ENCODE data around the gene MSANTD1. TPM values are rescaled to one million over a fixed set of nuclear protein-coding genes. Genes with fewer than 3 reads are reported as not detected.

MSANTD1 gene
- polyA plus RNA-seq, 1 experiment = 0.04 TPM

DNA sequence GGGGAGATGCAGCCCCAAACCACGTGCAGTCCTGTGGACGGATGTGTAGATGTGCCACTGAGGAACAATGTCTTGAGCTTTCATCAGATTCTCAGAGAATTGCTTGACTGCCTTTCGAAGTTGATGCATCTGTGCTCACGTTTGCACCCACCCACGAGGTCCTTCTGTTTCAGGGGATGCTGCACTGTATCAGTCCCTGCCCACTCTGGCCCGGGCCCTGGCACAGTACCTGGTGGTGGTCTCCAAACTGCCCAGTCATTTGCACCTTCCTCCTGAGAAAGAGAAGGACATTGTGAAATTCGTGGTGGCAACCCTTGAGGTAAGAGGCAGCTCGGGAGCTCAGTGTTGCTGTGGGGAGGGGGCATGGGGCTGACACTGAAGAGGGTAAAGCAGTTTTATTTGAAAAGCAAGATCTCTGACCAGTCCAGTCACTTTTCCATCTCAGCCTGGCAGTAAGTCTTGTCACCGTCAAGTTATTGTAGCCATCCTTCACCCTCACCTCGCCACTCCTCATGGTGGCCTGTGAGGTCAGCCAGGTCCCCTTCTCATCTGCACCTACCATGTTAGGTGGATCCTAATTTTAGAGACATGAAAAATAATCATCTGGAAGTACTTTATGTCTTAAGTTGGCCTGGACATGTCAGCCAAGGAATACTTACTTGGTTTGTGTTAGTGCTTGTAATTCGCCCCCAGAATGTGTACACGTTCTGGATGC is 36.4 kb upstream of the MSANTD1 start:
- Histone ChIP-seq H3K27me3 (ENCODE audit: control insufficient read depth, insufficient read depth, low read length) (no peaks in the 10 kb centered on the region), H3K4me3 (ENCODE audit: low read depth, low read length) (no peak overlapping the region), H3K27ac (ENCODE audit: low read depth, low read length) (no peak overlapping the region), H3K9me3 (ENCODE audit: control insufficient read depth, insufficient read depth, low read length) (no peaks in the 10 kb centered on the region)
- POLR2A ChIA-PET = no interaction called here
- TF ChIP-seq, protein P1, sequence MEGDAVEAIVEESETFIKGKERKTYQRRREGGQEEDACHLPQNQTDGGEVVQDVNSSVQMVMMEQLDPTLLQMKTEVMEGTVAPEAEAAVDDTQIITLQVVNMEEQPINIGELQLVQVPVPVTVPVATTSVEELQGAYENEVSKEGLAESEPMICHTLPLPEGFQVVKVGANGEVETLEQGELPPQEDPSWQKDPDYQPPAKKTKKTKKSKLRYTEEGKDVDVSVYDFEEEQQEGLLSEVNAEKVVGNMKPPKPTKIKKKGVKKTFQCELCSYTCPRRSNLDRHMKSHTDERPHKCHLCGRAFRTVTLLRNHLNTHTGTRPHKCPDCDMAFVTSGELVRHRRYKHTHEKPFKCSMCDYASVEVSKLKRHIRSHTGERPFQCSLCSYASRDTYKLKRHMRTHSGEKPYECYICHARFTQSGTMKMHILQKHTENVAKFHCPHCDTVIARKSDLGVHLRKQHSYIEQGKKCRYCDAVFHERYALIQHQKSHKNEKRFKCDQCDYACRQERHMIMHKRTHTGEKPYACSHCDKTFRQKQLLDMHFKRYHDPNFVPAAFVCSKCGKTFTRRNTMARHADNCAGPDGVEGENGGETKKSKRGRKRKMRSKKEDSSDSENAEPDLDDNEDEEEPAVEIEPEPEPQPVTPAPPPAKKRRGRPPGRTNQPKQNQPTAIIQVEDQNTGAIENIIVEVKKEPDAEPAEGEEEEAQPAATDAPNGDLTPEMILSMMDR (IDR thresholded peaks at IDR 0.05; ENCODE audit: low read depth, low read length) = no peak
- no peak for DNase-seq (ENCODE audit: low read depth, low spot score)
- CTCF ChIA-PET = interaction anchor here (0.6 to 0.9 kb wide), 2 partner anchors 70 to 134 kb away, joined by 3 read pairs; no protein-coding TSS in a partner anchor

DNA sequence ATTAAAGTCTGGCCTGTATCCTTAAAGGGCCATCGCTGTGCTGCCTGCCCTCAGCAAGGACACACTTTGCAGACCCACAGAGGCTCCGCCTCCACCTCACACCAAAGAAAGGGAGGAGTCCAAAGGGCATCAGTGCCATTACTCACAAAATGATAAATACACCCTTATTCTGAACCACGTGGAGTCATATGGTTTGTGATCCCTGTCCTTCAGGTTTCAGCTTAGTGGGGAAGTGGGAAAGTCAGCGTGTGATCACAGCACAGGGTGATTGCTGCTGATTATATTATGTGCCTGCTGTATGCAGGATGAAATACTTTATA is 35.9 kb upstream of the MSANTD1 start:
- CTCF ChIA-PET = interaction anchor here (0.6 kb wide), 1 partner anchor 70 kb away, joined by 3 read pairs; no protein-coding TSS in a partner anchor

DNA sequence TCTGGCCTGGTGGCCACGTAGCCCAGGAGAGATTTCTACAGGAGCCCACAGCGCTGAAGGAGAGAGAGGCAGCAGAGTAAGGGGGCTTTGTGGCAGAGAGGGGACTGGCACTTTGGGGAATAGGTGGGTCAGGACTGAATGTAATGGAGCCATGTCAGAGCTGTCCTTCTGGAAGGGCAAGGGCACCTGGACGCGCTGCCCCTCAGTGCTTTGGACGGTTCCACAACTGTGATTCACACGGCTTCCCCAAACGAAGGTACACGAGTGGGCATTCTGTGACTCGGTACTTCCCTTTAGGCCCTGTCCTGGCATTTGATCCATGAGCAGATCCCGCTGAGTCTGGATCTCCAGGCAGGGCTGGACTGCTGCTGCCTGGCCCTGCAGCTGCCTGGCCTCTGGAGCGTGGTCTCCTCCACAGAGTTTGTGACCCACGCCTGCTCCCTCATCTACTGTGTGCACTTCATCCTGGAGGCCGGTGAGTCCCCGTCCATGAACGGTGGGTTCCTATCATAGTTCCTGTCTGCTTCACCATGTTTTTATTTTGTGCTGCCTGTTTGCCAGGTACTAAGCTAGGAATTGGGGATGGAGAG is 35.2 kb upstream of the MSANTD1 start:
- ChIA-PET CTCF (interaction anchor here (1.1 kb wide), 1 partner anchor 267 kb away, joined by 4 read pairs; no protein-coding TSS in a partner anchor), POLR2A (no interaction called here)
- no peak overlapping the region for H3K27ac ChIP-seq (ENCODE audit: low read depth, low read length)
- TF ChIP-seq, protein P1 (IDR thresholded peaks at IDR 0.05; ENCODE audit: low read depth, low read length) = no peak
- no peak overlapping the region for H3K4me3 ChIP-seq (ENCODE audit: low read depth, low read length)
- no peak for DNase-seq (ENCODE audit: low read depth, low spot score)
- H3K27me3 ChIP-seq (ENCODE audit: control insufficient read depth, insufficient read depth, low read length) = no peaks in the 10 kb centered on the region
- H3K9me3 ChIP-seq (ENCODE audit: control insufficient read depth, insufficient read depth, low read length) = no peaks in the 10 kb centered on the region

More for the DNA sequence above, 35.9 kb upstream of the MSANTD1 start:
- POLR2A ChIA-PET = no interaction called here
- Histone ChIP-seq H3K27ac (ENCODE audit: low read depth, low read length) (no peak overlapping the region), H3K27me3 (ENCODE audit: control insufficient read depth, insufficient read depth, low read length) (no peaks in the 10 kb centered on the region), H3K4me3 (ENCODE audit: low read depth, low read length) (no peak overlapping the region), H3K9me3 (ENCODE audit: control insufficient read depth, insufficient read depth, low read length) (no peaks in the 10 kb centered on the region)
- TF ChIP-seq, protein P1 (IDR thresholded peaks at IDR 0.05; ENCODE audit: low read depth, low read length) = no peak
- DNase-seq (ENCODE audit: low read depth, low spot score) = no peak

DNA sequence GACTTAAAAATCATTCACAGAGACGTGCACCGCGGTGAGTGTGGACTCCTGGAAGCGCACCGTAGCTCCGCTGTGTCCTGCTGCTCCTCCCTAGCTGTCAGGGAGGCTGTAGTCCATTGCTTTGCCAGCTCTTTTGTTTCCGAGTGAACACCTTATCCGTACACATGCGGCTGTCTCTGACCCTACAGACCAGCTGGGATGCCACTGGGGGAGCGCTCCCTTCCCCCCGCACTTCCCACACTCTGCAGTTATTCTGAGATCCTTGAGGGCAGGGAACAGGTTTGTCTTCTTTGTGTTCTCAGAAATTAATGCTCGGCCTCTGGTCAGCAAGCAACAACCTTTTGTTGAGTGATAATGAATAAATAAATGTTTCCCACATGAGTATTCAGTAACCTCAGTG is 33.7 kb upstream of the MSANTD1 start:
- H3K9me3 ChIP-seq (ENCODE audit: control insufficient read depth, insufficient read depth, low read length) = no peaks in the 10 kb centered on the region
- ChIA-PET CTCF (no interaction called here), POLR2A (interaction anchor here (0.7 kb wide), 1 partner anchor 246 kb away, joined by 4 read pairs; no protein-coding TSS in a partner anchor)
- no peak for DNase-seq (ENCODE audit: low read depth, low spot score)
- H3K27ac ChIP-seq (ENCODE audit: low read depth, low read length) = no peak overlapping the region
- H3K27me3 ChIP-seq (ENCODE audit: control insufficient read depth, insufficient read depth, low read length) = no peaks in the 10 kb centered on the region
- TF ChIP-seq, protein P1 (IDR thresholded peaks at IDR 0.05; ENCODE audit: low read depth, low read length) = no peak
- H3K4me3 ChIP-seq (ENCODE audit: low read depth, low read length) = no peak overlapping the region

DNA sequence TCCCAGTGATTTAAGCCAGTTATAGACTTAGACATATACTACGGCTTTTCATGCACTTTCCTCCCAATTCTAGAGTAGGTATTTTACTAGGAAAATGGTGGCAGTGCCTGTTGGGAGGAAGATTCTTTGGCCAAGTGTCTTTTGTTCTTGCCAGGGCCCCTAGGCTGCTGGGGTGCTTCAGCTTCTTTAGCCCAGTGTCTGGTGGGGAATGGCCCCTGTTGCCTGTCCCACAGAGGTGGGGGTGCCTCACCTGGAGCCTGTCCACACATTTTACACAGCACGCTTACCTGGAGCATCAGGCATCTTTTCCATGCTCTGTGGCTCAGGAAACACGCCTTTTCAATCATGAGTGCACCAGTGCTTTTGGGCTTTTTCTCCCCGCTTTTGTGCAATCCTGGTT is 33.2 kb upstream of the MSANTD1 start:
- TF ChIP-seq, protein P1 (IDR thresholded peaks at IDR 0.05; ENCODE audit: low read depth, low read length) = no peak
- CTCF ChIA-PET = no interaction called here
- Histone ChIP-seq H3K4me3 (ENCODE audit: low read depth, low read length) (no peak overlapping the region), H3K27ac (ENCODE audit: low read depth, low read length) (no peak overlapping the region), H3K9me3 (ENCODE audit: control insufficient read depth, insufficient read depth, low read length) (no peaks in the 10 kb centered on the region), H3K27me3 (ENCODE audit: control insufficient read depth, insufficient read depth, low read length) (no peaks in the 10 kb centered on the region)
- POLR2A ChIA-PET = interaction anchor here (0.7 kb wide), 1 partner anchor 245 kb away, joined by 4 read pairs; no protein-coding TSS in a partner anchor
- DNase-seq (ENCODE audit: low read depth, low spot score) = no peak

Data from AG04450 (cell line).